HEK293 (cell line): ENCODE measurements around the gene ERRFI1.

Experiments
- CTCF ChIP-seq: fragments of 450-650 bp; formaldehyde crosslinking; IDR thresholded peaks from 2 replicates; pipeline ENCODE4 v1.5.1; 2016; ENCODE audit warnings: missing biosample characterization, missing genetic modification characterization
- ELK4 ChIP-seq: IDR thresholded peaks from 2 replicates; pipeline ENCODE4 v1.6.1; 2011; ENCODE audit warnings: mild to moderate bottlenecking, low read depth, low read length, borderline replicate concordance
- KLF16 ChIP-seq: fragments of 450-650 bp; formaldehyde crosslinking; IDR thresholded peaks from 2 replicates; pipeline ENCODE4 v1.5.1; 2017; ENCODE audit warnings: missing biosample characterization, missing genetic modification characterization
- PRDM10 ChIP-seq: fragments of 450-650 bp; formaldehyde crosslinking; IDR thresholded peaks from 2 replicates; pipeline ENCODE4 v1.5.1; 2016; ENCODE audit warnings: missing biosample characterization, missing genetic modification characterization
- REST ChIP-seq: fragments of 450-650 bp; formaldehyde crosslinking; IDR thresholded peaks from 2 replicates; pipeline ENCODE4 v1.5.1; 2016; ENCODE audit warnings: missing biosample characterization, missing genetic modification characterization
- ZFP41 ChIP-seq: fragments of 450-650 bp; formaldehyde crosslinking; IDR thresholded peaks from 2 replicates; pipeline ENCODE4 v1.5.1; 2016; ENCODE audit warnings: missing biosample characterization, missing genetic modification characterization, borderline replicate concordance
- ZNF175 ChIP-seq: fragments of 450-650 bp; formaldehyde crosslinking; IDR thresholded peaks from 2 replicates; pipeline ENCODE4 v1.5.1; 2016; ENCODE audit warnings: missing biosample characterization, missing genetic modification characterization
- ZNF274 ChIP-seq, 2 experiments: fragments of 200-500 bp in 1 of 2; fragments of 450-650 bp in 1 of 2; sonication (Bioruptor generic) in 1 of 2; formaldehyde crosslinking in 1 of 2; IDR thresholded peaks; 2 replicates each; pipeline versions ENCODE4 v1.5.1 to v1.6.1; 2014 to 2016; ENCODE audit warnings: borderline replicate concordance in 1 of 2, inconsistent platforms in 1 of 2, low read length in 1 of 2, missing biosample characterization in 1 of 2, missing genetic modification characterization in 1 of 2
- ZNF341 ChIP-seq: fragments of 450-650 bp; formaldehyde crosslinking; IDR thresholded peaks from 2 replicates; pipeline ENCODE4; 2016; ENCODE audit warnings: low read depth, missing biosample characterization, missing genetic modification characterization
- ZNF394 ChIP-seq: fragments of 450-650 bp; formaldehyde crosslinking; IDR thresholded peaks from 2 replicates; pipeline ENCODE4 v1.5.1; 2016; ENCODE audit warnings: missing biosample characterization, missing genetic modification characterization, mild to moderate bottlenecking, moderate library complexity, borderline replicate concordance
- ZNF510 ChIP-seq: fragments of 450-650 bp; formaldehyde crosslinking; IDR thresholded peaks from 2 replicates; pipeline ENCODE4 v1.5.1; 2018; ENCODE audit warnings: mild to moderate bottlenecking, missing genetic modification characterization, missing biosample characterization; ENCODE audit not compliant: insufficient replicate concordance
- ZNF571 ChIP-seq: fragments of 450-650 bp; formaldehyde crosslinking; IDR thresholded peaks from 2 replicates; pipeline ENCODE4 v1.5.0; 2017; ENCODE audit warnings: missing biosample characterization, missing genetic modification characterization
- ZSCAN18 ChIP-seq: fragments of 450-650 bp; formaldehyde crosslinking; IDR thresholded peaks from 2 replicates; pipeline ENCODE4 v1.5.1; 2016; ENCODE audit warnings: missing biosample characterization, missing genetic modification characterization

- no peak for TF ChIP-seq REST (tag by site-specific recombination)
- TF ChIP-seq PRDM10, result no peak
- no peak for TF ChIP-seq ZFP41 (tag by site-specific recombination)
- TF ChIP-seq KLF16, result no peak
- no peak for TF ChIP-seq CTCF (tag by site-specific recombination)
- no peak for TF ChIP-seq ZNF341 (tag by site-specific recombination)
- no peak for TF ChIP-seq ZNF571 (tag by site-specific recombination)
- TF ChIP-seq ZSCAN18 (tag by site-specific recombination), result no peak
- no peak for TF ChIP-seq ZNF510
- no peak for TF ChIP-seq ZNF175 (tag by site-specific recombination)
- no peak for TF ChIP-seq ELK4
- TF ChIP-seq ZNF394 (tag by site-specific recombination), result no peak
- TF ChIP-seq ZNF274 (IDR thresholded peaks at IDR 0.05; ENCODE audit: low read length), result no peak
- no peak for TF ChIP-seq ZNF274 (tag by site-specific recombination; IDR thresholded peaks at IDR 0.05; ENCODE audit: borderline replicate concordance)
These were observed 16.8 kb downstream of the ERRFI1 start for GRCh38 chr1:8009043-8010002.
